ENCODE data around the gene PADI1.

GRCh38 chr1:17187051-17187450 is 17.9 kb upstream of the PADI1 start:
- TF ChIP-seq EZH2 (IDR thresholded peaks at IDR 0.05; ENCODE audit: borderline replicate concordance) (no peak), CTCF (IDR thresholded peaks at IDR 0.05; ENCODE audit: poor library complexity) (no peak), EZH2phosphoT487 (IDR thresholded peaks at IDR 0.05; ENCODE audit: low read depth, severe bottlenecking, unreplicated experiment) (no peak)
